GM23248 (cell line): ENCODE results near the gene HSPG2. TPM values are rescaled to one million over a fixed set of nuclear protein-coding genes. Genes with fewer than 3 reads are reported as not detected.
"Not testable (repeated sequence)": the region's sequence is repeated elsewhere in the genome, so short reads cannot be mapped to it uniquely, and the experiment has no call there.

ENCODE experiments used
- DNase-seq: peaks from one replicate; pipeline ENCODE4 v3.0.0-alpha.2; 2015
- H2AFZ ChIP-seq: fragments of 200-600 bp; sonication (generic); 2 replicates; pipeline ENCODE4 v1.6.1; 2016; ENCODE audit warnings: antibody characterized with exemption
- H3F3A ChIP-seq: fragments of 200-600 bp; sonication (generic); 2 replicates; pipeline ENCODE4 v1.6.1; 2016; ENCODE audit warnings: mild to moderate bottlenecking, antibody characterized with exemption, mixed run types; ENCODE audit not compliant: insufficient read depth
- H3K27ac ChIP-seq: fragments of 200-600 bp; sonication (generic); 2 replicates; pipeline ENCODE4 v1.5.1; 2016; ENCODE audit warnings: mild to moderate bottlenecking
- H3K27me3 ChIP-seq: fragments of 200-600 bp; sonication (generic); replicated peaks from 2 replicates; pipeline ENCODE4 v1.6.1; 2016; ENCODE audit warnings: mild to moderate bottlenecking; ENCODE audit not compliant: insufficient read depth
- H3K36me3 ChIP-seq: fragments of 200-600 bp; sonication (generic); 2 replicates; pipeline ENCODE4 v1.6.1; 2016; ENCODE audit warnings: low read depth, mild to moderate bottlenecking
- H3K4me1 ChIP-seq: fragments of 200-600 bp; sonication (generic); 2 replicates; pipeline ENCODE4 v1.6.1; 2016; ENCODE audit warnings: mild to moderate bottlenecking; ENCODE audit not compliant: insufficient read depth
- H3K4me2 ChIP-seq: fragments of 200-600 bp; sonication (generic); one replicate; pipeline ENCODE4 v1.6.1; 2016; ENCODE audit warnings: mild to moderate bottlenecking; ENCODE audit not compliant: unreplicated experiment
- H3K4me3 ChIP-seq: fragments of 200-600 bp; sonication (generic); 2 replicates; pipeline ENCODE4 v1.5.1; 2016; ENCODE audit warnings: mild to moderate bottlenecking
- H3K79me2 ChIP-seq: fragments of 200-600 bp; sonication (generic); 2 replicates; pipeline ENCODE4 v1.6.1; 2016; ENCODE audit warnings: mild to moderate bottlenecking; ENCODE audit not compliant: insufficient read depth
- H3K9ac ChIP-seq: fragments of 200-600 bp; sonication (generic); 2 replicates; pipeline ENCODE4 v1.6.1; 2016; ENCODE audit warnings: mild to moderate bottlenecking
- H3K9me2 ChIP-seq: fragments of 200-600 bp; sonication (generic); 2 replicates; pipeline ENCODE4 v1.6.1; 2016; ENCODE audit warnings: mixed run types, mild to moderate bottlenecking, moderate library complexity; ENCODE audit not compliant: insufficient read depth
- H3K9me3 ChIP-seq: fragments of 200-600 bp; sonication (generic); one replicate; pipeline ENCODE4 v1.6.1; 2017; ENCODE audit warnings: low read depth
- H4K20me1 ChIP-seq: fragments of 200-600 bp; sonication (generic); 2 replicates; pipeline ENCODE4 v1.6.0; 2016; ENCODE audit not compliant: insufficient read depth
- EZH2 ChIP-seq: fragments of 200-600 bp; sonication (generic); IDR thresholded peaks from 2 replicates; pipeline ENCODE4 v1.6.1; 2018; ENCODE audit warnings: antibody characterized with exemption, mild to moderate bottlenecking; ENCODE audit not compliant: insufficient read depth, poor library complexity, severe bottlenecking
- EZH2phosphoT487 ChIP-seq: fragments of 200-600 bp; sonication (generic); IDR thresholded peaks from 2 replicates; pipeline ENCODE4 v1.6.1; 2018; ENCODE audit warnings: antibody characterized with exemption, moderate library complexity, mild to moderate bottlenecking, low read depth; ENCODE audit not compliant: insufficient read depth
- WGBS, 2 experiments: methylation state at CpG; one replicate each; pipeline ENCODE4 v1.1.6; 2015 to 2017; ENCODE audit warnings: low lambda C conversion rate in 2 of 2, low coverage in 1 of 2; ENCODE audit errors: missing lambda C conversion rate in 2 of 2; 5-methylcytosine and 5-hydroxymethylcytosine counted together
- in situ Hi-C: fragments of 300-500 bp; cut with MboI; formaldehyde crosslinking; loops from 2 replicates; pipeline ENCODE4 v1.15.0; 2020
- polyA plus RNA-seq: library from polyadenylated mRNA; unstranded; fragments of >200 nt; fragmentation: Nextera tagmentation; extraction: Ambion mirVana; gene quantifications from 2 replicates; pipeline ENCODE4 v1.2.1, GENCODE V29; 2016
- total RNA-seq: library from RNA; depleted of rRNA; stranded (reverse); fragments of >200 nt; shearing (Covaris generic); gene quantifications from 2 replicates; pipeline ENCODE4 v1.2.3, GENCODE V29; 2014

Gene HSPG2
- total and polyA plus RNA-seq, 2 experiments from 2014 or later, result 123 to 407 TPM

GRCh38 chr1:21779613-21780521 is 157.2 kb downstream of the HSPG2 start:
- peaks cover 30% of the 10 kb centered on the region for H3F3A ChIP-seq
- H3K27me3 ChIP-seq, result no peaks in the 10 kb centered on the region
- no peak overlapping the region for H3K4me3 ChIP-seq
- H3K9ac ChIP-seq, result no peak overlapping the region
- H3K79me2 ChIP-seq, result peaks cover 80% of the 10 kb centered on the region
- no peaks in the 10 kb centered on the region for H3K9me2 ChIP-seq
- peaks cover 11% of the 10 kb centered on the region for H3K4me1 ChIP-seq
- TF ChIP-seq EZH2 (no peak), EZH2phosphoT487 (no peak)
- no peak overlapping the region for H3K27ac ChIP-seq
- H4K20me1 ChIP-seq, result peaks cover 4% of the 10 kb centered on the region; the same call in 1 of the 2 replicates
- no peak overlapping the region for H2AFZ ChIP-seq
- no peak overlapping the region for H3K4me2 ChIP-seq
- in situ Hi-C loops, result no loop called here
- H3K9me3 ChIP-seq, result no peaks in the 10 kb centered on the region
- 89 to 92% methylated on average over 12 of the region's 12 CpGs for WGBS, 2 experiments
- no peak for DNase-seq
- H3K36me3 ChIP-seq, result no peaks in the 10 kb centered on the region

DNA sequence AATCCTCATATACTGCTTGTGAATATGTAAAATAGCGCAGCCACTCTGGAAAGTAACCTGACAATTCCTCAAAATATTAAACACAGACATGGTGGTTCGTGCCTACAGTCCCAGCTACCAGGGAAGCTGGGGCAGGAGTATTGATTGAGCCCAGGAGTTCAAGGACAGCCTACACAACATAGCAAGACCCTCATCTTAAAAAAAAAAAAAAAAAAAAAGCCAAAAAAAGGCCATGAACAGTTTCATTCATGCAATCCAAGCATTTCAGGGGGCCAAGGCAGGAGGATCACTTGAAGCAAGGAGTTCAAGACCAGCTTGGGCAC is 158.7 kb downstream of the HSPG2 start:
- peaks cover 11% of the 10 kb centered on the region for H3K4me1 ChIP-seq
- H3K9ac ChIP-seq, result no peak overlapping the region
- no peak overlapping the region for H3K4me2 ChIP-seq
- TF ChIP-seq EZH2 (no peak), EZH2phosphoT487 (no peak)
- in situ Hi-C loops, result no loop called here
- peaks cover 4% of the 10 kb centered on the region; the same call in 1 of the 2 replicates for H4K20me1 ChIP-seq
- peaks cover 17% of the 10 kb centered on the region for H3F3A ChIP-seq
- H3K9me3 ChIP-seq, result no peaks in the 10 kb centered on the region
- no peaks in the 10 kb centered on the region for H3K36me3 ChIP-seq
- H2AFZ ChIP-seq, result no peak overlapping the region
- no peaks in the 10 kb centered on the region for H3K9me2 ChIP-seq
- DNase-seq, result no peak
- H3K4me3 ChIP-seq, result no peak overlapping the region
- no peaks in the 10 kb centered on the region for H3K27me3 ChIP-seq
- H3K79me2 ChIP-seq, result peaks cover 95% of the 10 kb centered on the region
- no peak overlapping the region for H3K27ac ChIP-seq
- WGBS, 2 experiments, result 96 to 100% methylated on average over 2 of the region's 2 CpGs

DNA sequence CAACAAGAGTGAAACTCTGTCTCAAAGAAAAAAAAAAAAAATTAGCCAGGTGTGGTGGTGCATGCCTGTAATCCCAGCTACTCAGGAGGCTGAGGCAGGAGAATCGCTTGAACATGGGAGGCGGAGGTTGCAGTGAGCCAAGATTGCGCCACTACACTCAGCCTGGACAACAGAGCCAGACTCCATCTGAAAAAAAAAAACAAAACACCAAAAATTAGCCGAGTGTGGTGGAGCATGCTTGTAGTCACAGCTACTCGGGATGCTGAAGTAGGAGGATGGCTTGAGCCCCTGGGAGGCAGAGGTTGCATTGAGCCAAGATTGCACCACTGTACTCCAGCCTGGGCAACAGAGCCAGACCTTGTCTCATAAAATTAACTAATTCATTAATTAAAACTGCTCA is 160.2 kb downstream of the HSPG2 start:
- H3K9ac ChIP-seq, DNase-seq, H3K9me3 ChIP-seq, H3K27ac ChIP-seq, H3K36me3 ChIP-seq, H3K9me2 ChIP-seq, H3K27me3 ChIP-seq, H4K20me1 ChIP-seq, H3K4me2 ChIP-seq, H2AFZ ChIP-seq, H3K4me3 ChIP-seq, in situ Hi-C loops: not testable (repeated sequence)
- Histone ChIP-seq H3F3A (peaks cover 11% of the 10 kb centered on the region), H3K4me1 (peaks cover 11% of the 10 kb centered on the region), H3K79me2 (peaks cover 100% of the 10 kb centered on the region)
- WGBS, 2 experiments, result 79 to 80% methylated on average over 5 of the region's 5 CpGs

- Histone ChIP-seq H3K9me3 (no peaks in the 10 kb centered on the region), H3K4me2 (no peak overlapping the region), H3K9ac (no peak overlapping the region), H3F3A (0 out of 2 replicates have a peak, but pooled peaks cover 3% of the 10 kb centered on the region), H3K79me2 (peaks cover 100% of the 10 kb centered on the region), H3K27ac (no peak overlapping the region), H4K20me1 (peaks cover 4% of the 10 kb centered on the region; the same call in 1 of the 2 replicates), H3K4me3 (no peak overlapping the region), H3K4me1 (peaks cover 6% of the 10 kb centered on the region), H3K27me3 (no peaks in the 10 kb centered on the region), H3K9me2 (no peaks in the 10 kb centered on the region), H2AFZ (no peak overlapping the region), H3K36me3 (no peaks in the 10 kb centered on the region)
- no peak for DNase-seq
- no peak for TF ChIP-seq EZH2phosphoT487
- TF ChIP-seq EZH2, result no peak
- in situ Hi-C loops, result no loop called here
Observed at GRCh38 chr1:21775985-21776562, 161.0 kb downstream of the HSPG2 start.

GRCh38 chr1:21775550-21775914 is 161.6 kb downstream of the HSPG2 start:
- H3K36me3 ChIP-seq, result no peaks in the 10 kb centered on the region
- no peak overlapping the region for H3K9ac ChIP-seq
- 26 to 38% methylated on average over 2 of the region's 2 CpGs for WGBS, 2 experiments
- 0 out of 2 replicates have a peak, but pooled peaks cover 3% of the 10 kb centered on the region for H3F3A ChIP-seq
- no peaks in the 10 kb centered on the region for H3K9me3 ChIP-seq
- H3K27ac ChIP-seq, result no peak overlapping the region
- peaks cover 100% of the 10 kb centered on the region for H3K79me2 ChIP-seq
- H2AFZ ChIP-seq, result no peak overlapping the region
- H3K4me2 ChIP-seq, result no peak overlapping the region
- H3K4me3 ChIP-seq, result no peak overlapping the region
- in situ Hi-C loops, result no loop called here
- no peak for TF ChIP-seq EZH2phosphoT487
- TF ChIP-seq EZH2, result no peak
- H3K27me3 ChIP-seq, result no peaks in the 10 kb centered on the region
- H3K9me2 ChIP-seq, result no peaks in the 10 kb centered on the region
- H4K20me1 ChIP-seq, result peaks cover 4% of the 10 kb centered on the region; the same call in 1 of the 2 replicates
- no peak for DNase-seq
- 0 out of 2 replicates have a peak, but pooled peaks cover 5% of the 10 kb centered on the region for H3K4me1 ChIP-seq
